Caco-2 (cell line): Measurements from ENCODE around the gene THRB. TPM values are rescaled to one million over a fixed set of nuclear protein-coding genes. Genes with fewer than 3 reads are reported as not detected.

ENCODE experiments used
- BruUV-seq: library from RNA; stranded (reverse); fragments of 400-500 nt; replicated peaks from 2 replicates; lab custom pipeline; 2021; lab: Mats Ljungman, UMichigan
- CTCF ChIA-PET: fragments of 300-600 bp; sonication (Branson Sonifier 250); formaldehyde crosslinking; loops from one replicate; lab custom pipeline; 2022; ENCODE audit warnings: antibody characterized with exemption; lab: Charles Lee
- POLR2A ChIA-PET: fragments of 300-600 bp; sonication (Branson Sonifier 250); formaldehyde crosslinking; loops from one replicate; lab custom pipeline; 2022; ENCODE audit warnings: antibody characterized with exemption; lab: Charles Lee
- DNase-seq, 2 experiments: peaks; one replicate each; pipeline versions ENCODE4 v3.0.0 to v3.0.0-alpha.2; 2020 to 2022
- H3K27me3 ChIP-seq: replicated peaks from 2 replicates; pipeline ENCODE4 v1.6.0; 2011; ENCODE audit warnings: low read length; ENCODE audit not compliant: control insufficient read depth, insufficient read depth
- H3K36me3 ChIP-seq: 2 replicates; pipeline ENCODE4 v1.5.1; 2011; ENCODE audit warnings: low read length; ENCODE audit not compliant: control insufficient read depth, insufficient read depth
- H3K4me1 ChIP-seq: fragments of 250-450 bp; sonication (Bioruptor Pico); 2 replicates; pipeline ENCODE4 v1.5.1; 2020; ENCODE audit warnings: mild to moderate bottlenecking
- H3K4me3 ChIP-seq: 2 replicates; pipeline ENCODE4 v1.5.1; 2011; ENCODE audit warnings: low read depth, mild to moderate bottlenecking, control low read depth, low read length
- H3K9me3 ChIP-seq: fragments of 250-450 bp; sonication (Bioruptor Pico); 2 replicates; pipeline ENCODE4 v1.5.1; 2020; ENCODE audit warnings: mild to moderate bottlenecking, moderate library complexity
- H3K27ac Mint-ChIP-seq: one replicate; pipeline ENCODE4 v1.8.0; 2022; ENCODE audit warnings: mixed read lengths; ENCODE audit not compliant: unreplicated experiment
- H3K27me3 Mint-ChIP-seq: one replicate; pipeline ENCODE4 v1.8.0; 2022; ENCODE audit warnings: mixed read lengths; ENCODE audit not compliant: insufficient read depth, unreplicated experiment
- H3K36me3 Mint-ChIP-seq: one replicate; pipeline ENCODE4 v1.8.0; 2022; ENCODE audit warnings: mild to moderate bottlenecking, mixed read lengths; ENCODE audit not compliant: insufficient read depth, unreplicated experiment
- H3K4me1 Mint-ChIP-seq: one replicate; pipeline ENCODE4 v1.8.0; 2022; ENCODE audit warnings: low read depth, mixed read lengths; ENCODE audit not compliant: unreplicated experiment
- H3K4me3 Mint-ChIP-seq: one replicate; pipeline ENCODE4 v1.8.0; 2022; ENCODE audit warnings: mild to moderate bottlenecking, moderate library complexity, mixed read lengths; ENCODE audit not compliant: unreplicated experiment
- H3K9me3 Mint-ChIP-seq: one replicate; pipeline ENCODE4 v1.8.0; 2022; ENCODE audit warnings: mixed read lengths; ENCODE audit not compliant: unreplicated experiment
- intact Hi-C: fragments of 100-400 bp; cut with micrococcal nuclease; formaldehyde crosslinking; loops from one replicate; pipeline ENCODE4 v1.10.0; 2022; ENCODE audit not compliant: unreplicated experiment
- total RNA-seq: library from RNA; stranded (reverse); gene quantifications from 2 replicates; pipeline ENCODE4 v1.2.3, GENCODE V29; 2022
- TF ChIP-seq, protein P1 (sequence below), 2 experiments: fragments of 200-600 bp in 1 of 2; IDR thresholded peaks; 1 replicate in 1 of 2; 2 replicates in 1 of 2; pipeline versions ENCODE4 v1.5.1 to v1.8.0; 2011 to 2022; ENCODE audit warnings: antibody characterized with exemption in 1 of 2, control low read depth in 1 of 2, inconsistent platforms in 1 of 2, low read depth in 1 of 2, low read length in 1 of 2, mild to moderate bottlenecking in 1 of 2, moderate library complexity in 1 of 2; ENCODE audit not compliant: insufficient read depth in 1 of 2, severe bottlenecking in 1 of 2, unreplicated experiment in 1 of 2

THRB gene
- total RNA-seq, 1 experiment from 2014 or later = 19.4 TPM

DNA sequence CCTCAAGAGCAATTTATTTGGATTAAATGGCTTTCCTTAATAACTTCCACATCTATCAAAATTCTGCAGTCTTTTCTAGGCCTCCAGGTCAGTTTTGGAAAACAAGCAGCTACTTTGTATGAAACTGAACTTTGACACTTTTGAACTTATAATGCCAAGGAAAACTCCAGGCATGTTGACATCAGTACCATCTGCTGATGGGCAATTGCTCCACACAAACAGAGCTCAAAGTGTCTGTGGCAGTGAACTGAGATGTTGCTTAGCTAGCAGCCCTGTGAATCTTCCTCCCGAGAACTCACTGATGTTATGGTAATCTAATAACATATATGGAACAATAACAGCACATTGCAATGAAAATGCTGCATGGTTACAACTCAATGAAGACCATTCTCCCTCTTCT is 250.2 kb downstream of the THRB start:
- TF ChIP-seq, protein P1, sequence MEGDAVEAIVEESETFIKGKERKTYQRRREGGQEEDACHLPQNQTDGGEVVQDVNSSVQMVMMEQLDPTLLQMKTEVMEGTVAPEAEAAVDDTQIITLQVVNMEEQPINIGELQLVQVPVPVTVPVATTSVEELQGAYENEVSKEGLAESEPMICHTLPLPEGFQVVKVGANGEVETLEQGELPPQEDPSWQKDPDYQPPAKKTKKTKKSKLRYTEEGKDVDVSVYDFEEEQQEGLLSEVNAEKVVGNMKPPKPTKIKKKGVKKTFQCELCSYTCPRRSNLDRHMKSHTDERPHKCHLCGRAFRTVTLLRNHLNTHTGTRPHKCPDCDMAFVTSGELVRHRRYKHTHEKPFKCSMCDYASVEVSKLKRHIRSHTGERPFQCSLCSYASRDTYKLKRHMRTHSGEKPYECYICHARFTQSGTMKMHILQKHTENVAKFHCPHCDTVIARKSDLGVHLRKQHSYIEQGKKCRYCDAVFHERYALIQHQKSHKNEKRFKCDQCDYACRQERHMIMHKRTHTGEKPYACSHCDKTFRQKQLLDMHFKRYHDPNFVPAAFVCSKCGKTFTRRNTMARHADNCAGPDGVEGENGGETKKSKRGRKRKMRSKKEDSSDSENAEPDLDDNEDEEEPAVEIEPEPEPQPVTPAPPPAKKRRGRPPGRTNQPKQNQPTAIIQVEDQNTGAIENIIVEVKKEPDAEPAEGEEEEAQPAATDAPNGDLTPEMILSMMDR (IDR thresholded peaks at IDR 0.05; ENCODE audit: insufficient read depth in 1 of 2, low read depth in 1 of 2, low read length in 1 of 2, severe bottlenecking in 1 of 2, unreplicated experiment in 1 of 2) = no peak
- no peaks in the 10 kb centered on the region for H3K9me3 ChIP-seq
- ChIA-PET POLR2A (no interaction called here), CTCF (no interaction called here)
- no peak overlapping the region for H3K4me3 ChIP-seq
- BruUV-seq = no TSS peak
- Mint-ChIP-seq H3K27ac (no peak overlapping the region), H3K9me3 (no peaks in the 10 kb centered on the region), H3K27me3 (no peaks in the 10 kb centered on the region), H3K36me3 (no peaks in the 10 kb centered on the region), H3K4me1 (no peaks in the 10 kb centered on the region), H3K4me3 (no peak overlapping the region)
- DNase-seq = no peak
- intact Hi-C loops = no loop called here
- no peaks in the 10 kb centered on the region for H3K27me3 ChIP-seq
- H3K36me3 ChIP-seq = no peaks in the 10 kb centered on the region
- no peaks in the 10 kb centered on the region for H3K4me1 ChIP-seq

DNA sequence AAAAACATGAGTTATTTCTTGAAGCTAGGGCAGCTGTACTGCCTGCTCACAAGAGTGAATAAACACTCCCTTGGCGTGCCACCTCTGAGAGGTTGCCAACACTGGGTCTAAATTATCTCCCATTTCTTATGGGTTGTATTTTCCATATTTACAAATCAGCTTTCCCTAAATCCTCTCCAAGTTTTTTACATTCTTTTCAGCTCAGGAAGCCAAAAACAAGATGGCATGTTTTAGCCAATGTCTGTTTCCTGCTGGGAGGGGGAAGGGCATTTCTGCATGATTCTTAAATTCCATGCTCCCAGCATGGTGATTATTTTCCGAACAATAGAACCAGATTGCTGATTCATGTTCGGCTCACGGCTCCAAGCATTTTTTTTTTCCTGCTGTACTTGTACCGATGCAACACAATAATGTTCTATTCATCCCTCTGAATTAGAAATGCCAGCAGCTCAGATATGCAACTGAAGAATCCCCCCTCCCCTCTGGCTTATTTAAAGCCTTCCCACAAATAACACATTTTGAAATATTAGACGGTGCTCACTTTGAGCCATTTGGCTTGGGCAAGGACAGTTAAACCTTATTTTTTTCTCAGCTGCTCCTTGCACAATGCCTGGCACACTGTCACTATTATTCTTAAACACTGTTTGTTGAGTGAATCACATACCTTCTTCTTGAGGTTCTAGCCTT is 252.5 kb downstream of the THRB start:
- BruUV-seq = no TSS peak

DNA sequence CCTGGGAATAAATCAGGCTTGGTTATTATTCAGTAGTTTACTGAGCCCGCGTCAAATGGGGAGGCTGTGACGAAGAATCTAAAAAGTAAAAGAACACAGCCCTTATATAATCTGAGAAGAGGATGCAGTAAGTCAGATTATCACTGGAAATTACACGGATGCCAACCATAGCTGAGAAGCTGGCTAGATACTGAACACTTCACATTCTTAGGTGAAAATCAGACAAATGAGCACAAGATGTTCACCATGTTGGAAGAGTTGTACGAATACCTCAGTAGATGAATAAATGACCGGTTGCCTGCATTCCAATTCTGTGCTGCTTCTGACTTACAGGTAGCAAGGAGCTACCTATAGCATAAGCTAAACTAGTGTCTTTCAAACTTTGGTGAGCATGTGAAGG is 254.3 kb downstream of the THRB start:
- TF ChIP-seq, protein P1 (IDR thresholded peaks at IDR 0.05; ENCODE audit: insufficient read depth in 1 of 2, low read depth in 1 of 2, low read length in 1 of 2, severe bottlenecking in 1 of 2, unreplicated experiment in 1 of 2) = no peak
- DNase-seq = no peak
- H3K27me3 ChIP-seq = no peaks in the 10 kb centered on the region
- Mint-ChIP-seq H3K4me1 (no peaks in the 10 kb centered on the region), H3K9me3 (no peaks in the 10 kb centered on the region), H3K36me3 (no peaks in the 10 kb centered on the region), H3K4me3 (no peak overlapping the region), H3K27ac (no peak overlapping the region), H3K27me3 (no peaks in the 10 kb centered on the region)
- H3K4me3 ChIP-seq = no peak overlapping the region
- H3K36me3 ChIP-seq = no peaks in the 10 kb centered on the region
- CTCF ChIA-PET = no interaction called here
- H3K4me1 ChIP-seq = no peaks in the 10 kb centered on the region
- intact Hi-C loops = no loop called here
- no TSS peak for BruUV-seq
- H3K9me3 ChIP-seq = no peaks in the 10 kb centered on the region
- POLR2A ChIA-PET = no interaction called here

More for the DNA sequence above, 252.5 kb downstream of the THRB start:
- Histone ChIP-seq H3K4me1 (no peaks in the 10 kb centered on the region), H3K36me3 (no peaks in the 10 kb centered on the region), H3K27me3 (no peaks in the 10 kb centered on the region), H3K4me3 (no peak overlapping the region), H3K9me3 (no peaks in the 10 kb centered on the region)
- H3K9me3 Mint-ChIP-seq = no peaks in the 10 kb centered on the region
- no peaks in the 10 kb centered on the region for H3K27me3 Mint-ChIP-seq
- ChIA-PET POLR2A (no interaction called here), CTCF (no interaction called here)
- DNase-seq = no peak
- no peaks in the 10 kb centered on the region for H3K36me3 Mint-ChIP-seq
- intact Hi-C loops = no loop called here
- TF ChIP-seq, protein P1 (IDR thresholded peaks at IDR 0.05; ENCODE audit: insufficient read depth in 1 of 2, low read depth in 1 of 2, low read length in 1 of 2, severe bottlenecking in 1 of 2, unreplicated experiment in 1 of 2) = no peak
- no peak overlapping the region for H3K27ac Mint-ChIP-seq
- no peak overlapping the region for H3K4me3 Mint-ChIP-seq
- no peaks in the 10 kb centered on the region for H3K4me1 Mint-ChIP-seq
